Measurements from ENCODE around the gene SHF. TPM values are rescaled to one million over a fixed set of nuclear protein-coding genes. Genes with fewer than 3 reads are reported as not detected.

Gene SHF
- total and polyA plus RNA-seq, 2 of the 8 experiments (the other 6 are each of a cell fraction or from before 2014, with no cell fraction given), result 13.1 to 26.7 TPM

DNA sequence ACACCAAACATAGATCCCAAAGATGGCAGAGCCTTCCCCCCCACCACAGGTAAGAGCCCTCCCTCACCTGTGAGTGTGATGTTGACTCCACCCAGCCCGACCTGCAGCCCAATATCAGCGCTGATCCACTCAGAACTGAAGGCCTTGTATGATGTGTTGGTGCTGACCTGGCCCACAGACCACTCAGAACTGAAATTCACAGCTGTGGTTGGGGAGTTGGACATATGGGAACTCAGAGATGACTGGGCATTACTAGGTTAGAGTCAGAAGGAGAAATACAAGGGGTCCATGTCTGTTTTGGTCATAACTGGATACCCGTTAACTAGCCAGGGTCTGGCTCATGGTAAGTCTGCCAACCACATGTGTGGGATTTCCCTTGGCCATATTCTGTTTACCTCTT, 66.7 kb downstream of the SHF start (continued):
- TF ChIP-seq CHD7 (IDR thresholded peaks at IDR 0.05; ENCODE audit: insufficient replicate concordance, low read length) (no peak), GTF2F1 (IDR thresholded peaks at IDR 0.05; ENCODE audit: borderline replicate concordance, low read depth, low read length) (no peak), RNF2 (IDR thresholded peaks at IDR 0.05; ENCODE audit: borderline replicate concordance, low read depth, low read length, missing control alignments, poor library complexity, severe bottlenecking) (no peak), TEAD4 (IDR thresholded peaks at IDR 0.05; ENCODE audit: low read depth, low read length) (no peak), CBX8 (IDR thresholded peaks at IDR 0.05; ENCODE audit: borderline replicate concordance, low read depth, low read length) (no peak), TAF7 (optimal IDR thresholded peaks at IDR 0.05; ENCODE audit: borderline replicate concordance, low read depth, low read length) (no peak), SAP30 (IDR thresholded peaks at IDR 0.05; ENCODE audit: insufficient read depth, insufficient replicate concordance, low read length) (no peak)
